GM19468 (cell line): ENCODE results near the gene ACVRL1.

Experiments
- ATAC-seq: cut with Tn5 transposase; IDR thresholded peaks from one replicate; pipeline ENCODE4 v1.9.1; 2021; ENCODE audit warnings: mild to moderate bottlenecking, moderate library complexity, moderate number of reproducible peaks; ENCODE audit not compliant: unreplicated experiment; ENCODE audit errors: extremely low read depth

The ACVRL1 gene

GRCh38 chr12:51913071-51914033, 6.0 kb downstream of the ACVRL1 start:
- ATAC-seq, result no peak

- no peak for ATAC-seq
Observed at GRCh38 chr12:51914034-51914923, 7.0 kb downstream of the ACVRL1 start.

DNA sequence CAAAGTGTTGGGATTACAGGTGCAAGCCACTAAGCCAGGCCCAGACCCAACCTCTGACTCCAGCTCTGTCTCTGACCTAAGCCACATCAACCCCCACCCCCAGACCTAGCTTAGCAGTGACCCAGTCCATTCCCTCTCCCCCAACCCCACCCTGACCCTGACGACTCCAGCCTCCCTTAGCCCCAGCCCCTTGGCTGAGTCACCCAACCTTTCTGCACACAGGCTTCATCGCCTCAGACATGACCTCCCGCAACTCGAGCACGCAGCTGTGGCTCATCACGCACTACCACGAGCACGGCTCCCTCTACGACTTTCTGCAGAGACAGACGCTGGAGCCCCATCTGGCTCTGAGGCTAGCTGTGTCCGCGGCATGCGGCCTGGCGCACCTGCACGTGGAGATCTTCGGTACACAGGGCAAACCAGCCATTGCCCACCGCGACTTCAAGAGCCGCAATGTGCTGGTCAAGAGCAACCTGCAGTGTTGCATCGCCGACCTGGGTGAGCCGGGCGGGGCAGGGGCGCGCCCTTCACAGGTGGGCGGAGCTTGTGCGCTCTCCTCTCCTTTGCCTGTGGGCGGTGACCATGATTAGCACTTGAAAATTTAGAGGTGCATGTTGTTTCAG, 7.8 kb downstream of the ACVRL1 start:
- ATAC-seq, result no peak

DNA sequence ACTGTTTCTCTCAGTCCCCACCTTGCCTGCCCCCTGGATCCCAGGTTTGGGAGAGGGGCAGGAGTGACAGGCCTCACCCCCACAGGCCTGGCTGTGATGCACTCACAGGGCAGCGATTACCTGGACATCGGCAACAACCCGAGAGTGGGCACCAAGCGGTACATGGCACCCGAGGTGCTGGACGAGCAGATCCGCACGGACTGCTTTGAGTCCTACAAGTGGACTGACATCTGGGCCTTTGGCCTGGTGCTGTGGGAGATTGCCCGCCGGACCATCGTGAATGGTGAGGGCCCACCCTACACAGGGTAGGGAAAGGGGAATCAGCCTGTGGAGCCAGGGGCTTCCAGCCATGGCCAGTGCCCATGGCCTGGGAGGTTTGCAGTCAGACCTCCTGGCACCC, 8.6 kb downstream of the ACVRL1 start:
- ATAC-seq, result no peak

GRCh38 chr12:51917041-51917590, 9.8 kb downstream of the ACVRL1 start:
- no peak for ATAC-seq

DNA sequence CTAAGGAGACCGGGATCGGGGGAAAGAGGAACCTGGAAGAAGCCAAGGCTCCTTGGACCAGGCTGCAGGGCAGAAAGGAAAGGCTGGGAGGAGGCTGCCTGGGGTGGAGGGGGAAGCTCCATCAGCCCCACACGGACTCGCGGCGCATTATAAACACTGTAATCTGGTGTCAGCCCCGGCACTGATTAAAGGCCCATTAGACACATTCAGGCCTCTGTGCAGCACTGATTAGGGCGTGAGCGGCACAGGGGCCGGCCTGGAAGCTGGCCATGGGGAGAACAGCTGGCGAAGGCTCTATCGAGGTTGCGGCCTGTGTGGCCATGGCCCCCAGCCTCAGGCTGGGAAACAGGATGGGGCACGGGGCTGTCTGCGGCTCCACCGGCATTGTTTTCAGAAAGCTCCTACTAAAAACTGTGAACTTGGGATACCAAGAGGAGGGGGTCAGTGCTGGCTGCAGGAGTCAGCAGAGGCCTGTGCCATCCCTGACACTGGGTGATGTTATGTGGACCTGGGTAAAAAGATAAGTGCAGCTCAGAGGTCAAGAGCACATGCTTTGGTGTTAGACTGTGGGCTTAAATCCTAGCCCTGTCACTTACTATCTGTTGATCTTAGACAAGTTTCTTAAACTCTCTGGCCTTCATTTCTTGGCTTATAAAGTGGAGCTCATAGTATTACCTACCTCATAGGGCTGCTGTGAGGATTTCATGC, 10.6 kb downstream of the ACVRL1 start:
- ATAC-seq, result no peak

DNA sequence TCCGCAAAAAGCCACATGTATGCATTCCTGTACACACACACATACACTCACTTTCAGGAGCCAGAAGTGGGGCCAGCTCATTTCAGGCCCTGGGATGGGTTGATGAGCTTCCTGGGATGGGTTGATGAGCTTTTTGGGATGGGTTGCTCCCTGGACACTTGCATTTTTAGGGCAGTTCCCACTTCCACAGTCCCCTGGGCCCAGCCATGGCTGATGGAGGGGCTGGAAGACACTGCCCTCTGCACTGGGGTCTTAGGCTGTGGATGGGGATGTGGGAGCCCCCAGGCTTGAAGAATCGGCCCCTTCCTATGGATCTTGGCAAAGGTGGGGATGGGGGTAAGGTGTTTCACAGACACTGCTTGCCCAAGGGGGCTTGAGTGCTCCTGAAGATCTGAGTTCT, 12.7 kb downstream of the ACVRL1 start:
- no peak for ATAC-seq

DNA sequence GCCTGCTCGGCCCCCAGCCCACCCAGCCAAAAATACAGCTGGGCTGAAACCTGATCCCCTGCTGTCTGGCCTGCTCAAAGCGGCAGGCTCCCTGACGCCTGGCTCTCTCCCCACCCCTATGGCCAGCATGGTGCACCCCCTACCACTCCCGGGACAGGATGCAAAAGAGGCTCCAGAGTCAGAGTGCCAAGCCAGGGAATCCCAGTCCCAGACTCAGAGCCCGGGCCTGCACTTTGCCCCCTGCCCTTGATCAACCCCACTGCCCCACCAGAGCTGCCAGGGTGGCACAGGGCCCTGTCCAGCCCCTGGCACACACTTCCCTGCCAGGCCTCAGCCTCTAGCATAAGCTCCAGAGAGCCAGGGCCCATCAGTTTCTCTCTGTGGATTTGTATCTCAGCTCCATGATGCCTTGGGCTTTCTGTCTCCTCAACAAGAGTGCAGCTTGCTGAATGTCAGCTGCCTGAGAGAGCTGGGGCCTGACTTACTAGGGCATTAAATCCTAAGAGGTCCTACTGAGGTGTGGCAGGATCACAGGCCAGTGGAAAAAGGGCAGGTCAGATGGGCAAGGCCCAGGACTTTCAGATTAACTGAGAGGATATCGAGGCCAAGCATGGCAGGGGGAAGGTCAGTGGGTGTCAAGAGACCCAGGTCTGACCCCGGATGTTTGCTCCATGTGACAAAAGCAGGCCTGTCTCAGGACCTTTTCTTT, 13.9 kb downstream of the ACVRL1 start:
- ATAC-seq, result no peak

DNA sequence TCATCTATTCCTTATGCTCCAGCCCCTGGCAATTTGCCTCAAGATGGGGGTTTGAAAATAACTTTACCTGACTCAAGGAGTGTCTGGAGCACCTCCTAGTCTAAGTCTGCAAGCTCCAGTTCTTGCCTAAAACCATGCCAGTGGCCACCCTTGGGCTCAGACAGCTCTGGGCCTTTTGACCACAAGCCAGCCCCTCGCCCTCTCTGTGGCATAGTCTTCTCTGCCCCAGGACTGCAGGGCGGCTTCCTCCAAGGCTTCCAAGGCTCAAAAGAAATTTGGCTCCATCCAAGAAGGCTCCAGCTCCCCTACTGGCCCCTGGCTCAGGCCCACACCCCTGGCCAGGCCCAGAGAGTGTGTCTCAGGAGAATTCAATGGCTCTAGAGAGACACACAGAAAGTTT, 14.8 kb downstream of the ACVRL1 start:
- no peak for ATAC-seq

GRCh38 chr12:51922762-51923505, 15.6 kb downstream of the ACVRL1 start:
- ATAC-seq, result no peak

DNA sequence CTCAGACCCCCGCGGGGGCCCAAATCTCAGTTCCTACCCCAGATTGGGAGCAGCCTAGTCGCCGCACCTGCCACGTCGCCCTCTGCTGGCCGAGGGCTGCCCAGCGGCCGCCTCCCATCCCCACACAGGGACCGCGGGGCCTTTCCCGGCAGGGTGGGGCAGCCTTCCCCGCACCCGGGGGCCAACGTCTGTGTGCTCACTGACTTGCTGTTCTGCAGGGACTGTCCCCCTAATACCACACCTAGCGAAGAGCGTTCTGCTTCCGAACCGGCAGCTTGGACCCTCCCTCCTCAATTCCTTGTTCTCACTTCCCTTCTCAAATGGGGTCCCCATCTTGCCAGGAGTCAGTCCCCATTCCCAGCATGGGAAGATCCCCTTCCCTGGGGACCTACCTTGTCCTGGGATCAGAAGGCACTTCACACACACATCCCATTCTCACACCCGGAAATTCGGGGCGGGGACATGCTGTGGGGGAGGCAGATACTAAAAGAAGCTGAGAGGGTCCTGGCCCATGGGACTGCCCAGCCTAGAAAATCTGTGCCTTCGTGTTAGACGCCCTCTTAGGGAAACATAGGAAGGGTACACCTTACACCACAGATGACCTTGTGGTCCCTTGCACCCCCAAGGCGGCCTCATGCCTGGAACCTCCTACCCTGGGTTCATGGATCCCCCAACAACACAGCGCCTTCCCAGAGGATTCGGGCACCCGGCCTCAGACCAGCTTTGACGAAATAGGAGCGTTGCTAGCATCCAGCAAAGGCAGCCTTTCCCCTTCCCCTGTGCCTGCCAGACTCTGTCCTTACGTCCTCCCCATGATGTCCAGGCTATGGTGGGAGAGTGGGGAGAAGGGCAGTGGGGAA, 16.4 kb downstream of the ACVRL1 start:
- no peak for ATAC-seq

GRCh38 chr12:51924551-51925319, 17.4 kb downstream of the ACVRL1 start:
- ATAC-seq, result no peak

GRCh38 chr12:51925346-51926063, 18.2 kb downstream of the ACVRL1 start:
- ATAC-seq, result no peak

DNA sequence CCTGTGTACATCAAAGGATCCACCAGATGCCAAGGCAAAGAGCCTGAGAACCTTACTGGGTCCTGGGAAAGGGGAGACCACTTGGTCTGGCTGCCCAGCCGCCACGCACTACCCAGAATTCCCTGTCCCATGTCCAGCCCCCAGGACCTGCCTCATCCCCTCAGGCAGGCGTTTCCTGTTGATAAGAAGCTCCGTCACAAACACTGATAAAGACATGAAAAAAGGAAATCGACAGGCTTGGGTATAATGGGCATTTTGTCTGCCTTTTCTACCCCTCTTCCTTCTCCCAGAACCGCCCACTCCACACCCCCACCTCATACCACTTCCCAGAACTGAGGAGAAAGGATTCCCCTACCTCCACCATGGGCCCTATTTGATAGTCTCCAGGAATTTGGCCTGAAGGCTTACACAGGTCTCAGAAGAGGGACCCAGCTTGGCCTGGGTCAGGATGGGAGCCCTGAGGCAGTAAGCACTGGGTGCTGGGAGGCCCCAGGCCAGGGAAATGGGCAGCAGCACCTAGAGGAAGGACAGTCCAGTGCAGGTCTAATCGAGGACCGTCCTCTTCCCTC, 18.8 kb downstream of the ACVRL1 start:
- ATAC-seq, result no peak

GRCh38 chr12:51926718-51927117, 19.4 kb downstream of the ACVRL1 start:
- ATAC-seq, result no peak
